Subcutaneous adipose tissue (tissue), 4 donors: ENCODE data around the gene ESRRA. TPM values are rescaled to one million over a fixed set of nuclear protein-coding genes. Genes with fewer than 3 reads are reported as not detected.

ENCODE experiments used
- CTCF ChIP-seq: fragments of 450-650 bp; IDR thresholded peaks from one replicate; pipeline ENCODE4 v1.5.1; 2016; ENCODE audit warnings: low read depth, mild to moderate bottlenecking, control low read depth, antibody characterized with exemption, moderate library complexity
- total RNA-seq, 4 donors: library from RNA; depleted of rRNA; stranded (reverse); fragments of >200 nt; gene quantifications; one replicate each; pipeline ENCODE4 v1.1.0, GENCODE V29; 2016

ESRRA gene
- total RNA-seq, 4 donors from 2014 or later: 16.3 to 54.1 (median 35.5) TPM

GRCh38 chr11:64304316-64305072 lies 830 bp upstream of the ESRRA start:
- TF ChIP-seq CTCF: no peak

- TF ChIP-seq CTCF: no peak
These were observed 603 bp downstream of the ESRRA start for GRCh38 chr11:64305691-64306562.

GRCh38 chr11:64306563-64306875 lies 1.2 kb downstream of the ESRRA start:
- no peak for TF ChIP-seq CTCF

GRCh38 chr11:64306876-64307622 lies 1.7 kb downstream of the ESRRA start:
- TF ChIP-seq CTCF: no peak

- TF ChIP-seq CTCF: no peak
These were observed 7.6 kb downstream of the ESRRA start for GRCh38 chr11:64312947-64313346.

- no peak for TF ChIP-seq CTCF
These were observed 8.3 kb downstream of the ESRRA start for GRCh38 chr11:64313491-64314145.
